ENCODE results near the gene VGLL4. TPM values are rescaled to one million over a fixed set of nuclear protein-coding genes. Genes with fewer than 3 reads are reported as not detected.
A peak's percentile ranks its signal among the peaks of the same experiment; 100 is the strongest.

Gene VGLL4
- 40.5 and 46.3 TPM in 2 replicates for total RNA-seq (2014; rRNA removed)
- percentile 89 among the genes with signal in this experiment for Bru-seq, nascent RNA
- BruChase-seq, experiment 1, labeled RNA remaining after a 6-hour chase = percentile 73 among the genes with signal in this experiment
- percentile 80 among the genes with signal in this experiment for BruChase-seq, experiment 2, labeled RNA remaining after a 2-hour chase
- long read RNA-seq, transcript VGLL4-211 (5 exons, 1,377 nt) = minor isoform, 5 of 88 reads
- long read RNA-seq, transcript VGLL4-201 (6 exons, 3,725 nt) = major isoform, 16 of 88 reads
- long read RNA-seq, partial matches to known transcripts = 13 of 88 reads
- long read RNA-seq, other reads (novel, unspliced or antisense) = 52 of 88 reads

GRCh38 chr3:11643605-11644087, at the start of gene VGLL4:
TSS of gene VGLL4 (minus strand) at chr3:11643915. CDS start at chr3:11643518, 397 bp downstream.
- Histone ChIP-seq H4K20me1 (ENCODE audit: low read length) (peaks cover 6% of the 10 kb centered on the region; the same call in 1 of the 2 replicates), H3K79me2 (ENCODE audit: low read length) (peaks cover 51% of the 10 kb centered on the region), H3K9me3 (ENCODE audit: low read length) (no peaks in the 10 kb centered on the region), H3K4me3 (ENCODE audit: low read length) (peak within 1 kb of the TSS; percentile 84), H3K27me3 (ENCODE audit: low read length) (no peaks in the 10 kb centered on the region), H3K9me2 (replicated peaks; ENCODE audit: low read length) (no peaks in the 10 kb centered on the region), H3K4me2 (ENCODE audit: low read length) (peak within 1 kb of the TSS; percentile 96), H3K9ac (ENCODE audit: low read length) (peak within 1 kb of the TSS; percentile 78), H3F3A (ENCODE audit: low read length, unreplicated experiment) (no peaks in the 10 kb centered on the region), H2AFZ (ENCODE audit: low read length) (peak within 1 kb of the TSS; percentile 73), H3K4me1 (ENCODE audit: insufficient read depth, low read length) (peaks cover 7% of the 10 kb centered on the region; the same call in 1 of the 2 replicates), H3K27ac (ENCODE audit: low read length) (peak within 1 kb of the TSS; percentile 74), H3K36me3 (ENCODE audit: low read depth, low read length) (no peaks in the 10 kb centered on the region)
- no TSS peak for BruUV-seq (replicated peaks)
- ChIA-PET POLR2A (ENCODE audit: unreplicated experiment) (interaction anchor here (0.5 to 1.8 kb wide), 6 partner anchors 43 to 1186 kb away, joined by 3 to 12 read pairs (median 5); no protein-coding TSS in a partner anchor), CTCF (interaction anchor here (0.6 to 1.0 kb wide), 2 partner anchors 83 to 1894 kb away, joined by 3 read pairs; partner anchors contain the start of gene OGG1)
- ATAC-seq (peak; percentile 81), DNase-seq (peak; percentile 86)
- intact Hi-C loops (cut with micrococcal nuclease) = loop anchor here (2.0 to 5.0 kb wide), 2 partner anchors 75 to 121 kb away; no protein-coding TSS in a partner anchor
- TF ChIP-seq EZH2phosphoT487 (IDR thresholded peaks at IDR 0.05; ENCODE audit: borderline replicate concordance, low read length) (no peak), EZH2 (IDR thresholded peaks at IDR 0.05; ENCODE audit: low read length, unreplicated experiment) (no peak), CTCF (conservative IDR thresholded peaks at IDR 0.05; ENCODE audit: low read depth, low read length) (no peak)

- H3K36me3 ChIP-seq (ENCODE audit: low read depth, low read length) = no peaks in the 10 kb centered on the region
- TF ChIP-seq EZH2phosphoT487 (IDR thresholded peaks at IDR 0.05; ENCODE audit: borderline replicate concordance, low read length) = no peak
- TF ChIP-seq CTCF (conservative IDR thresholded peaks at IDR 0.05; ENCODE audit: low read depth, low read length) = no peak
- TF ChIP-seq EZH2 (IDR thresholded peaks at IDR 0.05; ENCODE audit: low read length, unreplicated experiment) = no peak
- CTCF ChIA-PET = interaction anchor here (0.7 kb wide), 1 partner anchor 32 kb away, joined by 3 read pairs; no protein-coding TSS in a partner anchor
- H3K9me2 ChIP-seq (replicated peaks; ENCODE audit: low read length) = no peaks in the 10 kb centered on the region
- no peak overlapping the region for H3K9ac ChIP-seq (ENCODE audit: low read length)
- H3K9me3 ChIP-seq (ENCODE audit: low read length) = no peaks in the 10 kb centered on the region
- no peaks in the 10 kb centered on the region for H3K27me3 ChIP-seq (ENCODE audit: low read length)
- no peak overlapping the region for H3K4me2 ChIP-seq (ENCODE audit: low read length)
- no peak overlapping the region for H3K27ac ChIP-seq (ENCODE audit: low read length)
- ATAC-seq (no peak), DNase-seq (no peak)
- H2AFZ ChIP-seq (ENCODE audit: low read length) = no peak overlapping the region
- no TSS peak for BruUV-seq (replicated peaks)
- no peaks in the 10 kb centered on the region for H4K20me1 ChIP-seq (ENCODE audit: low read length)
- no peak overlapping the region for H3K4me3 ChIP-seq (ENCODE audit: low read length)
- H3F3A ChIP-seq (ENCODE audit: low read length, unreplicated experiment) = no peaks in the 10 kb centered on the region
- intact Hi-C loops (cut with micrococcal nuclease) = no loop called here
- peaks cover 26% of the 10 kb centered on the region for H3K79me2 ChIP-seq (ENCODE audit: low read length)
- POLR2A ChIA-PET (ENCODE audit: unreplicated experiment) = interaction anchor here (0.7 kb wide), 1 partner anchor 19 kb away, joined by 6 read pairs; no protein-coding TSS in a partner anchor
- peaks cover 14% of the 10 kb centered on the region for H3K4me1 ChIP-seq (ENCODE audit: insufficient read depth, low read length)
These were observed 48.8 kb upstream of the VGLL4 start for GRCh38 chr3:11692532-11692813.

Data from PC-3 (cell line).